Mesendoderm (in vitro differentiated cells): ENCODE results near the gene SDE2.
"Not testable (repeated sequence)": the region's sequence is repeated elsewhere in the genome, so short reads cannot be mapped to it uniquely, and the experiment has no call there.

Experiments used
- DNase-seq: peaks from one replicate; pipeline ENCODE4 v3.0.0; 2013
- H2AK5ac ChIP-seq: 2 replicates; pipeline ENCODE4 v1.6.1; 2013; ENCODE audit warnings: low read length, inconsistent platforms
- H2BK120ac ChIP-seq: 2 replicates; pipeline ENCODE4 v1.6.1; 2013; ENCODE audit warnings: low read depth, mild to moderate bottlenecking, low read length, moderate library complexity, mixed read lengths
- H2BK15ac ChIP-seq: replicated peaks from 2 replicates; pipeline ENCODE4 v1.6.1; 2013; ENCODE audit warnings: low read depth, mild to moderate bottlenecking, moderate library complexity
- H2BK5ac ChIP-seq: 2 replicates; pipeline ENCODE4 v1.6.1; 2013; ENCODE audit warnings: low read length, inconsistent platforms
- H3K18ac ChIP-seq: 2 replicates; pipeline ENCODE4 v1.6.1; 2013; ENCODE audit warnings: mild to moderate bottlenecking, low read length, mixed read lengths
- H3K23ac ChIP-seq: one replicate; pipeline ENCODE4 v1.6.1; 2013; ENCODE audit warnings: low read length
- H3K27ac ChIP-seq: 2 replicates; pipeline ENCODE4 v1.5.1; 2013; ENCODE audit warnings: low read depth, mild to moderate bottlenecking, inconsistent platforms, low read length, moderate library complexity
- H3K27me3 ChIP-seq: 2 replicates; pipeline ENCODE4 v1.6.1; 2013; ENCODE audit warnings: low read length, control low read depth, mild to moderate bottlenecking, inconsistent platforms; ENCODE audit not compliant: insufficient read depth, poor library complexity
- H3K36me3 ChIP-seq: 2 replicates; pipeline ENCODE4 v1.6.1; 2013; ENCODE audit warnings: low read length, inconsistent platforms; ENCODE audit not compliant: control insufficient read depth, insufficient read depth
- H3K4ac ChIP-seq: one replicate; pipeline ENCODE4 v1.6.1; 2013; ENCODE audit warnings: low read depth, mild to moderate bottlenecking, low read length, moderate library complexity
- H3K4me1 ChIP-seq: 2 replicates; pipeline ENCODE4 v1.6.1; 2013; ENCODE audit warnings: low read depth, low read length, inconsistent platforms; ENCODE audit not compliant: control insufficient read depth
- H3K4me2 ChIP-seq: 2 replicates; pipeline ENCODE4 v1.6.1; 2013; ENCODE audit warnings: low read length
- H3K4me3 ChIP-seq: 2 replicates; pipeline ENCODE4 v1.5.1; 2013; ENCODE audit warnings: mild to moderate bottlenecking, low read length
- H3K56ac ChIP-seq: one replicate; pipeline ENCODE4 v1.6.1; 2013; ENCODE audit warnings: low read length
- H3K79me1 ChIP-seq: 2 replicates; pipeline ENCODE4 v1.6.1; 2013; ENCODE audit warnings: low read length, inconsistent platforms
- H3K79me2 ChIP-seq: 2 replicates; pipeline ENCODE4 v1.6.1; 2013; ENCODE audit warnings: mild to moderate bottlenecking, low read length; ENCODE audit not compliant: control insufficient read depth, insufficient read depth
- H3K9ac ChIP-seq: 2 replicates; pipeline ENCODE4 v1.6.1; 2013; ENCODE audit warnings: low read length, inconsistent platforms
- H4K5ac ChIP-seq: one replicate; pipeline ENCODE4 v1.6.1; 2013; ENCODE audit warnings: low read length
- H4K8ac ChIP-seq: one replicate; pipeline ENCODE4 v1.6.1; 2013; ENCODE audit warnings: low read depth, mild to moderate bottlenecking, control low read depth, low read length, moderate library complexity
- WGBS: extraction: QIAGEN DNeasy Blood & Tissue Kit; methylation state at CpG from one replicate; pipeline ENCODE4 v1.1.7; 2013; ENCODE audit warnings: low lambda C conversion rate, missing lambda C conversion rate; ENCODE audit not compliant: insufficient coverage; ENCODE audit errors: extremely low coverage; 5-methylcytosine and 5-hydroxymethylcytosine counted together

SDE2 gene

GRCh38 chr1:226021401-226021800 is 22.3 kb upstream of the SDE2 start:
- Histone ChIP-seq H3K36me3 (no peaks in the 10 kb centered on the region), H2BK5ac (no peak overlapping the region), H3K18ac (no peak overlapping the region), H3K27me3 (no peaks in the 10 kb centered on the region), H3K23ac (no peak overlapping the region), H4K8ac (no peak overlapping the region), H3K56ac (no peak overlapping the region), H3K9ac (no peak overlapping the region), H4K5ac (no peak overlapping the region), H3K79me2 (no peaks in the 10 kb centered on the region), H2AK5ac (no peak overlapping the region), H3K4me2 (no peak overlapping the region), H3K4ac (no peak overlapping the region), H3K79me1 (no peaks in the 10 kb centered on the region), H2BK15ac (no peak overlapping the region), H3K27ac (no peak overlapping the region), H3K4me3 (no peak overlapping the region), H2BK120ac (no peak overlapping the region), H3K4me1 (no peaks in the 10 kb centered on the region)
- WGBS = no CpG with 5 or more reads among the region's 3 CpGs
- DNase-seq = no peak

DNA sequence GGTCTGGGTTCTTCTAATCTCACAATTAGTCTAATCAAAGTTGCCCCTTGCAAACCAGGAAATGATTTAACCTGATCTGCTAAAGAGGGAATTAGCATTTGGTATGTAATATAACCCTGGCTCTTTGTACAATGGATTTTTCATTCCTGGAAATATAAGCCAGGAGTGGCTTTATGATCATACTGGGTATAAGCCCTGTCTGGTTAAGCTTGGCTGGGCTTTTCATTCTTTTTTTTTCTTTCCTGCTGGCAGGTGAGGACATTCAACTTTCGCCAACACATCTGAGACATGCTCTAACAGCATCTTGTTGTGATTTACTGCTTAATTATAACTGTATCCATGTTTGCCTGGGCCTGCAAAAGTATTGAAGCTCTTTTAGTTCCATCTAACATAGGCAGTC is 20.4 kb upstream of the SDE2 start:
- Histone ChIP-seq H3K56ac (no peak overlapping the region), H2AK5ac (no peak overlapping the region), H3K4me1 (no peaks in the 10 kb centered on the region), H3K23ac (no peak overlapping the region), H3K4ac (no peak overlapping the region), H3K27ac (no peak overlapping the region), H3K27me3 (no peaks in the 10 kb centered on the region), H3K36me3 (no peaks in the 10 kb centered on the region), H3K79me1 (no peaks in the 10 kb centered on the region), H2BK5ac (no peak overlapping the region), H2BK15ac (no peak overlapping the region), H4K8ac (no peak overlapping the region), H3K4me2 (no peak overlapping the region), H3K4me3 (no peak overlapping the region), H3K9ac (no peak overlapping the region), H3K18ac (no peak overlapping the region), H3K79me2 (no peaks in the 10 kb centered on the region), H4K5ac (no peak overlapping the region), H2BK120ac (no peak overlapping the region)
- no peak for DNase-seq
- WGBS = no CpG with 5 or more reads among the region's 1 CpG

- no peak overlapping the region for H2BK15ac ChIP-seq
- H3K56ac ChIP-seq = no peak overlapping the region
- no peak overlapping the region for H2BK120ac ChIP-seq
- no peak overlapping the region for H3K18ac ChIP-seq
- H3K4ac ChIP-seq = no peak overlapping the region
- H3K4me1 ChIP-seq = no peaks in the 10 kb centered on the region
- DNase-seq = no peak
- H4K5ac ChIP-seq = no peak overlapping the region
- H4K8ac ChIP-seq = no peak overlapping the region
- no peak overlapping the region for H3K9ac ChIP-seq
- H3K23ac ChIP-seq = no peak overlapping the region
- H3K27ac ChIP-seq = no peak overlapping the region
- no peak overlapping the region for H2BK5ac ChIP-seq
- no peaks in the 10 kb centered on the region for H3K27me3 ChIP-seq
- no peak overlapping the region for H3K4me2 ChIP-seq
- no peak overlapping the region for H3K4me3 ChIP-seq
- H3K79me1 ChIP-seq = no peaks in the 10 kb centered on the region
- H2AK5ac ChIP-seq = no peak overlapping the region
- no CpG with 5 or more reads among the region's 6 CpGs for WGBS
- H3K79me2 ChIP-seq = no peaks in the 10 kb centered on the region
- H3K36me3 ChIP-seq = no peaks in the 10 kb centered on the region
These were observed 17.9 kb upstream of the SDE2 start for GRCh38 chr1:226017070-226017469.

GRCh38 chr1:226009650-226010044 is 10.5 kb upstream of the SDE2 start:
- no peak overlapping the region for H3K27ac ChIP-seq
- H2BK5ac ChIP-seq = no peak overlapping the region
- no peak overlapping the region for H2BK15ac ChIP-seq
- no peak overlapping the region for H3K23ac ChIP-seq
- H2AK5ac ChIP-seq = no peak overlapping the region
- WGBS = no CpG with 5 or more reads among the region's 5 CpGs
- no peak overlapping the region for H3K56ac ChIP-seq
- H3K4ac ChIP-seq = no peak overlapping the region
- H3K79me2 ChIP-seq = no peaks in the 10 kb centered on the region
- no peaks in the 10 kb centered on the region for H3K27me3 ChIP-seq
- H3K18ac ChIP-seq = no peak overlapping the region
- H2BK120ac ChIP-seq = no peak overlapping the region
- H4K8ac ChIP-seq = no peak overlapping the region
- H3K4me2 ChIP-seq = no peak overlapping the region
- no peaks in the 10 kb centered on the region for H3K36me3 ChIP-seq
- no peak overlapping the region for H3K9ac ChIP-seq
- H4K5ac ChIP-seq = no peak overlapping the region
- H3K79me1 ChIP-seq = no peaks in the 10 kb centered on the region
- no peaks in the 10 kb centered on the region for H3K4me1 ChIP-seq
- DNase-seq = no peak
- no peak overlapping the region for H3K4me3 ChIP-seq

- not testable (repeated sequence) for DNase-seq, H3K79me1 ChIP-seq, H4K5ac ChIP-seq, H2BK15ac ChIP-seq, H2AK5ac ChIP-seq, H2BK5ac ChIP-seq, H3K4me3 ChIP-seq, H4K8ac ChIP-seq, H3K79me2 ChIP-seq, H3K4me1 ChIP-seq, H3K27me3 ChIP-seq, H3K23ac ChIP-seq, H2BK120ac ChIP-seq, H3K56ac ChIP-seq, H3K4me2 ChIP-seq, H3K4ac ChIP-seq, H3K18ac ChIP-seq, H3K27ac ChIP-seq, H3K36me3 ChIP-seq, H3K9ac ChIP-seq
- WGBS = no CpG with 5 or more reads among the region's 12 CpGs
These were observed 8.2 kb upstream of the SDE2 start for GRCh38 chr1:226007126-226007892.

- no peak overlapping the region for H2BK5ac ChIP-seq
These were observed 7.5 kb upstream of the SDE2 start for GRCh38 chr1:226006686-226007085.

More at GRCh38 chr1:226006686-226007085, 7.5 kb upstream of the SDE2 start:
- H4K8ac ChIP-seq = no peak overlapping the region
- no peak overlapping the region for H3K4ac ChIP-seq
- no peak overlapping the region for H3K4me2 ChIP-seq
- no peak for DNase-seq
- H3K23ac ChIP-seq = no peak overlapping the region
- no peak overlapping the region for H3K9ac ChIP-seq
- H3K27ac ChIP-seq = no peak overlapping the region
- no peaks in the 10 kb centered on the region for H3K27me3 ChIP-seq
- H2BK120ac ChIP-seq = no peak overlapping the region
- H2BK15ac ChIP-seq = no peak overlapping the region
- no peak overlapping the region for H2AK5ac ChIP-seq
- H3K18ac ChIP-seq = no peak overlapping the region
- H3K56ac ChIP-seq = no peak overlapping the region
- no peak overlapping the region for H3K4me3 ChIP-seq
- no peaks in the 10 kb centered on the region for H3K79me2 ChIP-seq
- no peak overlapping the region for H4K5ac ChIP-seq
- peaks cover 3% of the 10 kb centered on the region for H3K4me1 ChIP-seq
- no peaks in the 10 kb centered on the region for H3K36me3 ChIP-seq
- H3K79me1 ChIP-seq = no peaks in the 10 kb centered on the region
